GM23338 (cell line): ENCODE data around the gene KLRG1. TPM values are rescaled to one million over a fixed set of nuclear protein-coding genes. Genes with fewer than 3 reads are reported as not detected.

ENCODE experiments used
- ATAC-seq: fragments of 200-7000 bp; cut with Tn5 transposase; 3 replicates; pipeline ENCODE4 v1.9.1; 2020
- DNase-seq: peaks from one replicate; pipeline ENCODE4 v3.0.0-alpha.2; 2015; ENCODE audit warnings: low spot score
- H2AFZ ChIP-seq: fragments of 200-600 bp; sonication (generic); 2 replicates; pipeline ENCODE4 v1.8.0; 2016; ENCODE audit warnings: antibody characterized with exemption, mild to moderate bottlenecking, moderate library complexity
- H3F3A ChIP-seq: fragments of 200-600 bp; sonication (generic); replicated peaks from 2 replicates; pipeline ENCODE4 v1.8.0; 2017; ENCODE audit warnings: antibody characterized with exemption, mixed run types, low read depth
- H3K27ac ChIP-seq: fragments of 200-600 bp; sonication (generic); 2 replicates; pipeline ENCODE4 v1.6.1; 2016; ENCODE audit warnings: low read depth
- H3K27me3 ChIP-seq: fragments of 200-600 bp; sonication (generic); 2 replicates; pipeline ENCODE4 v1.8.0; 2016; ENCODE audit warnings: mild to moderate bottlenecking, mixed run types, moderate library complexity; ENCODE audit not compliant: insufficient read depth
- H3K36me3 ChIP-seq: fragments of 200-600 bp; sonication (generic); 2 replicates; pipeline ENCODE4 v1.8.0; 2016; ENCODE audit warnings: mild to moderate bottlenecking; ENCODE audit not compliant: insufficient read depth
- H3K4me1 ChIP-seq: fragments of 200-600 bp; sonication (generic); 2 replicates; pipeline ENCODE4 v1.8.0; 2016; ENCODE audit warnings: mild to moderate bottlenecking, moderate library complexity; ENCODE audit not compliant: insufficient read depth
- H3K4me2 ChIP-seq: fragments of 200-600 bp; sonication (generic); 2 replicates; pipeline ENCODE4 v1.7.1; 2017; ENCODE audit warnings: mixed run types
- H3K4me3 ChIP-seq: fragments of 200-600 bp; sonication (generic); 2 replicates; pipeline ENCODE4 v1.6.1; 2016; ENCODE audit warnings: mixed run types
- H3K79me2 ChIP-seq: fragments of 200-600 bp; sonication (generic); replicated peaks from 2 replicates; pipeline ENCODE4 v1.8.0; 2017; ENCODE audit warnings: mild to moderate bottlenecking; ENCODE audit not compliant: insufficient read depth
- H3K9me2 ChIP-seq: fragments of 200-600 bp; sonication (generic); 2 replicates; pipeline ENCODE4 v1.8.0; 2017; ENCODE audit not compliant: insufficient read depth
- H4K20me1 ChIP-seq: fragments of 200-600 bp; sonication (generic); replicated peaks from 2 replicates; pipeline ENCODE4 v1.8.0; 2017; ENCODE audit warnings: mild to moderate bottlenecking; ENCODE audit not compliant: insufficient read depth
- H3K27ac Mint-ChIP-seq: 2 replicates; pipeline ENCODE4 v1.8.0; 2020; ENCODE audit warnings: inconsistent platforms, mild to moderate bottlenecking, moderate library complexity, mixed read lengths
- H3K27me3 Mint-ChIP-seq: 3 replicates; pipeline ENCODE4 v1.8.0; 2022; ENCODE audit warnings: low read depth, mild to moderate bottlenecking, moderate library complexity, mixed read lengths, inconsistent platforms; ENCODE audit not compliant: insufficient read depth, poor library complexity
- H3K36me3 Mint-ChIP-seq: 3 replicates; pipeline ENCODE4 v1.8.0; 2021; ENCODE audit warnings: low read depth, mild to moderate bottlenecking, inconsistent platforms, moderate library complexity, mixed read lengths
- H3K4me1 Mint-ChIP-seq: 3 replicates; pipeline ENCODE4 v1.8.0; 2020; ENCODE audit warnings: mild to moderate bottlenecking, inconsistent platforms, mixed read lengths
- H3K4me3 Mint-ChIP-seq: 3 replicates; pipeline ENCODE4 v1.8.0; 2021; ENCODE audit warnings: moderate library complexity, mild to moderate bottlenecking, inconsistent platforms, mixed read lengths
- H3K9me3 Mint-ChIP-seq: 3 replicates; pipeline ENCODE4 v1.8.0; 2020; ENCODE audit warnings: moderate library complexity, mild to moderate bottlenecking, inconsistent platforms, mixed read lengths
- CREB1 ChIP-seq: fragments of 250-450 bp; sonication (Bioruptor Pico); IDR thresholded peaks from 2 replicates; pipeline ENCODE4 v1.5.0; 2020; ENCODE audit warnings: low read depth, mild to moderate bottlenecking, moderate library complexity
- EZH2 ChIP-seq: fragments of 200-600 bp; sonication (generic); IDR thresholded peaks from one replicate; pipeline ENCODE4 v1.8.0; 2017; ENCODE audit warnings: antibody characterized with exemption, mild to moderate bottlenecking, low read depth; ENCODE audit not compliant: unreplicated experiment
- EZH2phosphoT487 ChIP-seq: fragments of 200-600 bp; sonication (generic); IDR thresholded peaks from one replicate; pipeline ENCODE4 v1.8.1; 2018; ENCODE audit warnings: antibody characterized with exemption; ENCODE audit not compliant: unreplicated experiment
- POLR2AphosphoS5 ChIP-seq: IDR thresholded peaks from 2 replicates; pipeline ENCODE4 v1.6.1; 2016; ENCODE audit warnings: antibody characterized with exemption, low read depth
- ZNF114 ChIP-seq: fragments of 250-450 bp; sonication (Bioruptor Pico); IDR thresholded peaks from 2 replicates; pipeline ENCODE4 v1.5.0; 2020; ENCODE audit warnings: mild to moderate bottlenecking, moderate library complexity
- polyA plus RNA-seq: library from polyadenylated mRNA; unstranded; fragments of >200 nt; fragmentation: Nextera tagmentation; extraction: Ambion mirVana; gene quantifications from 2 replicates; pipeline ENCODE4 v1.2.1, GENCODE V29; 2016
- total RNA-seq: library from RNA; depleted of rRNA; stranded (reverse); fragments of >200 nt; shearing (Covaris generic); gene quantifications from 2 replicates; pipeline ENCODE4 v1.2.3, GENCODE V29; 2014
- TF ChIP-seq, protein P1 (sequence below): IDR thresholded peaks from one replicate; pipeline ENCODE4 v1.6.1; 2018; ENCODE audit warnings: antibody characterized with exemption; ENCODE audit not compliant: unreplicated experiment
- TF ChIP-seq, protein P2 (sequence below): IDR thresholded peaks from 2 replicates; pipeline ENCODE4 v1.6.1; 2016; ENCODE audit warnings: antibody characterized with exemption

KLRG1 gene
- total and polyA plus RNA-seq, 2 experiments from 2014 or later, result 5.1 to 7.9 TPM

DNA sequence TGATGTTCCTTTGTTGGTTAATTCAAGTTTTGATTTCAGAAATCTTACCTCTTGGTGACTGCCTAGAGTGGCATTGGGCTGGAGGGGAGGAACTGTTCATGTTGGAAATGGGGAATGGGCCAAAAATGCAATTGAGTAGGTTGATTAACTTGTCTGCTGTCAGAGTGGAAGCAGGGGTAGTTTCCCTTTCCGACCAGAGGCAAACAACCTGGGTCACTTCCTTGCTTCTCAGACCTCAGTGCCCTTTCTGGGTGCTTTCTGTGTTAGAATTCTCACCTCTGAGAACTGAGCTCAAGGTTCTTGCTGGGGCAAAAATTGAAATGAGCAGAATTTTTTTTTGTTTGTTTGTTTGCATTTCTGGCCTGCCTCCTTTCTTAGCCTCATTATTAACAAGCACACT is 37.6 kb upstream of the KLRG1 start:
- H3F3A ChIP-seq, result peaks cover 7% of the 10 kb centered on the region; the same call in 1 of the 2 replicates
- H3K4me1 ChIP-seq, result peaks cover 12% of the 10 kb centered on the region; the same call in 1 of the 2 replicates
- peaks cover 3% of the 10 kb centered on the region for H3K27me3 Mint-ChIP-seq
- H3K4me3 Mint-ChIP-seq, result no peak overlapping the region
- H3K27ac ChIP-seq, result no peak overlapping the region
- no peak overlapping the region for H3K4me3 ChIP-seq
- H3K4me1 Mint-ChIP-seq, result peaks cover 12% of the 10 kb centered on the region
- no peaks in the 10 kb centered on the region for H3K27me3 ChIP-seq
- no peak overlapping the region for H2AFZ ChIP-seq
- H3K4me2 ChIP-seq, result no peak overlapping the region
- ATAC-seq, result no peak
- peaks cover 22% of the 10 kb centered on the region; the same call in 1 of the 2 replicates for H3K36me3 ChIP-seq
- DNase-seq, result no peak
- no peak overlapping the region for H3K27ac Mint-ChIP-seq
- TF ChIP-seq, protein P1, sequence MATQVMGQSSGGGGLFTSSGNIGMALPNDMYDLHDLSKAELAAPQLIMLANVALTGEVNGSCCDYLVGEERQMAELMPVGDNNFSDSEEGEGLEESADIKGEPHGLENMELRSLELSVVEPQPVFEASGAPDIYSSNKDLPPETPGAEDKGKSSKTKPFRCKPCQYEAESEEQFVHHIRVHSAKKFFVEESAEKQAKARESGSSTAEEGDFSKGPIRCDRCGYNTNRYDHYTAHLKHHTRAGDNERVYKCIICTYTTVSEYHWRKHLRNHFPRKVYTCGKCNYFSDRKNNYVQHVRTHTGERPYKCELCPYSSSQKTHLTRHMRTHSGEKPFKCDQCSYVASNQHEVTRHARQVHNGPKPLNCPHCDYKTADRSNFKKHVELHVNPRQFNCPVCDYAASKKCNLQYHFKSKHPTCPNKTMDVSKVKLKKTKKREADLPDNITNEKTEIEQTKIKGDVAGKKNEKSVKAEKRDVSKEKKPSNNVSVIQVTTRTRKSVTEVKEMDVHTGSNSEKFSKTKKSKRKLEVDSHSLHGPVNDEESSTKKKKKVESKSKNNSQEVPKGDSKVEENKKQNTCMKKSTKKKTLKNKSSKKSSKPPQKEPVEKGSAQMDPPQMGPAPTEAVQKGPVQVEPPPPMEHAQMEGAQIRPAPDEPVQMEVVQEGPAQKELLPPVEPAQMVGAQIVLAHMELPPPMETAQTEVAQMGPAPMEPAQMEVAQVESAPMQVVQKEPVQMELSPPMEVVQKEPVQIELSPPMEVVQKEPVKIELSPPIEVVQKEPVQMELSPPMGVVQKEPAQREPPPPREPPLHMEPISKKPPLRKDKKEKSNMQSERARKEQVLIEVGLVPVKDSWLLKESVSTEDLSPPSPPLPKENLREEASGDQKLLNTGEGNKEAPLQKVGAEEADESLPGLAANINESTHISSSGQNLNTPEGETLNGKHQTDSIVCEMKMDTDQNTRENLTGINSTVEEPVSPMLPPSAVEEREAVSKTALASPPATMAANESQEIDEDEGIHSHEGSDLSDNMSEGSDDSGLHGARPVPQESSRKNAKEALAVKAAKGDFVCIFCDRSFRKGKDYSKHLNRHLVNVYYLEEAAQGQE, result no peak
- peaks cover 30% of the 10 kb centered on the region for H3K79me2 ChIP-seq
- H3K36me3 Mint-ChIP-seq, result peaks cover 56% of the 10 kb centered on the region
- no peaks in the 10 kb centered on the region for H3K9me2 ChIP-seq
- H4K20me1 ChIP-seq, result peaks cover 17% of the 10 kb centered on the region; the same call in 1 of the 2 replicates
- H3K9me3 Mint-ChIP-seq, result peaks cover 50% of the 10 kb centered on the region

DNA sequence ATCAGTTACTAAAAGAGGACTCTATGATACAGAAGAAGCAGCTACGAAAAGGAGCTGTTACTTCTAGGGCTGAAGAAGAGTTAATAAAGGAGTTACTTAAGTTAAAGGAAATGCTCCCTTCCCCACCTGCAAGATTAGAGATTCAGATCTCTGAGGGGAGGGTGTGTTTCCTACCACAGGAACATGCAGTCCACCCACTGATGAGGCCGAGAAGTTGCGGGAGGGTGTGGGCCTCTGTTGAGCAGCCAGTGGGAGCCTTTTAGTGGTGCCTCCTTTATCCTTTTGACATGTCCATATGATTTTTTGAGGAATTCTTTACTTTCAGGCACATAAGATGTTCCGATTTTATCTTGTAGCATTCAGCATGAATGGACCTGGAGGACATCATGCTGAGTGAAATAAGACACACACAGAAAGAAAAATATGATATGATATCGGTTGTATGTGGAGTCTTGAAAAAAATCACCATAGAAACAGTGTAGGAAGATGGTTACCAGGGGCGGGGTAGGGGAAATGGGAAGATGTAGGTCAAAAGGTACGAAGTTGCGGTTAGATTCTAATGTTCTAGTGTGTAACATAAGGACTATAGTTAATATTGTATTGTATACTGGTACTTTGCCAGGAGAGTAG is 35.5 kb upstream of the KLRG1 start:
- peaks cover 63% of the 10 kb centered on the region for H3K36me3 Mint-ChIP-seq
- peaks cover 25% of the 10 kb centered on the region; the same call in 1 of the 2 replicates for H3K36me3 ChIP-seq
- no peak for ATAC-seq
- no peak for TF ChIP-seq POLR2AphosphoS5
- TF ChIP-seq, protein P2, sequence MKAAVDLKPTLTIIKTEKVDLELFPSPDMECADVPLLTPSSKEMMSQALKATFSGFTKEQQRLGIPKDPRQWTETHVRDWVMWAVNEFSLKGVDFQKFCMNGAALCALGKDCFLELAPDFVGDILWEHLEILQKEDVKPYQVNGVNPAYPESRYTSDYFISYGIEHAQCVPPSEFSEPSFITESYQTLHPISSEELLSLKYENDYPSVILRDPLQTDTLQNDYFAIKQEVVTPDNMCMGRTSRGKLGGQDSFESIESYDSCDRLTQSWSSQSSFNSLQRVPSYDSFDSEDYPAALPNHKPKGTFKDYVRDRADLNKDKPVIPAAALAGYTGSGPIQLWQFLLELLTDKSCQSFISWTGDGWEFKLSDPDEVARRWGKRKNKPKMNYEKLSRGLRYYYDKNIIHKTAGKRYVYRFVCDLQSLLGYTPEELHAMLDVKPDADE, result no peak
- no peak for TF ChIP-seq CREB1 (CRISPR knock-in tag)
- TF ChIP-seq, protein P1, result no peak
- no peak for TF ChIP-seq EZH2
- TF ChIP-seq EZH2phosphoT487, result no peak
- TF ChIP-seq ZNF114 (CRISPR knock-in tag), result no peak

More for the DNA sequence above, 35.5 kb upstream of the KLRG1 start:
- Histone ChIP-seq H3K4me1 (no peaks in the 10 kb centered on the region; the same call in 1 of the 2 replicates), H3K9me2 (no peaks in the 10 kb centered on the region), H3K79me2 (peaks cover 9% of the 10 kb centered on the region), H4K20me1 (no peaks in the 10 kb centered on the region), H2AFZ (no peak overlapping the region), H3K4me2 (no peak overlapping the region), H3F3A (peaks cover 3% of the 10 kb centered on the region; the same call in 1 of the 2 replicates), H3K27ac (no peak overlapping the region), H3K4me3 (no peak overlapping the region), H3K27me3 (no peaks in the 10 kb centered on the region)
- H3K27me3 Mint-ChIP-seq, result peaks cover 3% of the 10 kb centered on the region
- H3K9me3 Mint-ChIP-seq, result peaks cover 56% of the 10 kb centered on the region
- H3K4me3 Mint-ChIP-seq, result no peak overlapping the region
- no peak for DNase-seq
- no peak overlapping the region for H3K27ac Mint-ChIP-seq
- no peaks in the 10 kb centered on the region for H3K4me1 Mint-ChIP-seq
